COR-L47 (cell line): Measurements from ENCODE around the gene EPHB1.

Experiments
- DNase-seq: peaks from one replicate; lab custom pipeline; 2025; lab: John Stamatoyannopoulos, UW

EPHB1 gene

DNA sequence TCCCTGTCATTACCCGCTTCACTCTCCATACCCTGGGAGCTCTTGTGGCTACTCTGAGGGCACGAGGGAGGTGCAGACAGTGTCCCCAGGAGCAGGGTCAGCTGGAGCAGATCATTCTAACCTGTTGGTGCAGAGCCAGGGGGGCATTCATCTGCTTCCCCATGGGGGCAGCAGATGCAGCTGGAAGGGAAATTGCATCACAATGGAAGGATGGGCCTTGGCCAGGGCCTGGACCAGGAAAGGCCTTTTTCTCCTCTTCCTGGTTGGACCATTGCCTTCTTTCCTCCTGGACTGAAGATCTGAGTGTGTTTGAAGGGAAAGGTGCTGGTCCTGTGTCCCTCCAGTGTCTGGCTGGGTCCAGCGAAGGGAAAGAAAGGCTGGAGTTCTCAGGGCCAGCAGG is 55.7 kb downstream of the EPHB1 start:
- no peak for DNase-seq

DNA sequence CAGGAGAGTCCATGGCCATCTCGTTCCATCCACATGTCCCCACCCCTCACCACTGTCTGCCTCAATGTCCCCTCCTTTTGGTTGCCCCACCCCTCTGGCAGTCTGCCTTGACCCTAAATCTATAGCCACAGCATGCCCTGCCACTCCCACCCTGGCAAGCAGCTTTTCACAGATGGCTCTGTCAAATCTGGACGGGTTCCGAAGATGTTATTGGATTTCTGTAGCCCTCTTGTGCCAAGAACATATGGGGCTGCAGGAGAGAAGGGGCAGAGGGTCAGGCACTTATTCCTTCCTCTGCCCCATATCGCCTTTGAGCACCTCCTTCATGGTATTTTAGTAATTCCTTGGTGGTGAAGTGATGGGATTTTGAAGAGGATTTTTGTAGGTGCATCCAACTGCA is 57.1 kb downstream of the EPHB1 start:
- no peak for DNase-seq

DNA sequence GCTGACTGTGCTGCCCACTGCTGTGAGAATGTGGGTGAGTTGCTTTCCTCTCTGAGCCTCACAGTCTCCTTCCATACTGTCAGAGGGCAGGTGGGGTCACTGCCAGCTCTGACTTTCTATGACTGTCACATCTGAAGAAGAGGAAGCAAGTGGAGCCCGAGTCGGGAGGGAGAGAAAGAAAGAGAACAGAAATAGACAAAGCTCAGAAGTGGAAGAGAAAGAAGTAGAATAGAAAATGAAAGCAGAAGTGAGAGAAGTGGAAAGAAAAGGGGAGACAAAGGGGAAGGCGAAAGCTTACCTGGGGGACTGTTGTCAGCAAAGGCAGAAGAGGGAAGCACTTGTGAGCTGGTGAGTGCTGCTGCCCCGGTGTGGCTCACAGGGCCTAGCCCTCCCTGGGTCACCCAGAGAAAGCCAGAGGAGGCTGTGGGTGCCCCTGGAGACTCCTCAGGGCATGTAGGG is 57.9 kb downstream of the EPHB1 start:
- no peak for DNase-seq

DNA sequence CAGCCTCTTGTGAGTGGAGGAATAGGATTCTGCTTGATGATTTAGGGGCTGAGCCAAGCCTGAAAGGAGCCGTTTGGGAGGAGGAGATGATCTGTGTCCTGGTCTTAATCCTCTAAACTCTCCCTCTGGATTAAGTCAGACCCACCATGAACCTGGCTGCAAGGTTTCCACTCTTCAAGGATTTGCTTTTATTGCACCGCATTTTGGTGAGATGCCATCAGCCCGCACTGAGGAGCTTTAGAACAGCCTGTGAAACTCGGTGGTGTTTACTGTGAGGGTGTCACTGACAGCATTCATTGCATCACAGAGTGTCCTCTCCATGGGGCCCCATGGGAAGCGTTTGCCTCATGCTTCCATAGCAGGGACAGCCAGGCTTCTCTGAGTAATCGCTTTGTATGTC is 59.2 kb downstream of the EPHB1 start:
- DNase-seq: no peak

DNA sequence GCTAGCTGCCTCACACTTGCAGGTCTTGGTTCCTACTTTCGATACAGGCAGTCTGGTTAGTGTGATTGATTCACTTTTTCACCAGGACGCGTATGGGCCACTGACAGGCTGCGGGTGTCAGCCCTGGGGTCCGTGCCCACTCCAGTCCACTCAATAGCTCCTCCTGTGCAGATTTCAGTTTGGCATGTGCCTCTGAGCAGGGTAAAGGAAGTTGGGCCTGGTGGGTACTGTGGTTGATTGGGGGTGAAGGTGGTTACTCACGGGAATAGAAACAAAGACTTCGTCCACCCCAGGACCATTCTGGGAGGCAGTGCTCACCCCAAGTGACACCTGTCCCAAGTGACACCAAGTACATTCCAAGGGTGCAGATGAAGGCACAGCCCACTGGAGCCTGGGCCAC is 62.3 kb downstream of the EPHB1 start:
- DNase-seq: no peak

DNA sequence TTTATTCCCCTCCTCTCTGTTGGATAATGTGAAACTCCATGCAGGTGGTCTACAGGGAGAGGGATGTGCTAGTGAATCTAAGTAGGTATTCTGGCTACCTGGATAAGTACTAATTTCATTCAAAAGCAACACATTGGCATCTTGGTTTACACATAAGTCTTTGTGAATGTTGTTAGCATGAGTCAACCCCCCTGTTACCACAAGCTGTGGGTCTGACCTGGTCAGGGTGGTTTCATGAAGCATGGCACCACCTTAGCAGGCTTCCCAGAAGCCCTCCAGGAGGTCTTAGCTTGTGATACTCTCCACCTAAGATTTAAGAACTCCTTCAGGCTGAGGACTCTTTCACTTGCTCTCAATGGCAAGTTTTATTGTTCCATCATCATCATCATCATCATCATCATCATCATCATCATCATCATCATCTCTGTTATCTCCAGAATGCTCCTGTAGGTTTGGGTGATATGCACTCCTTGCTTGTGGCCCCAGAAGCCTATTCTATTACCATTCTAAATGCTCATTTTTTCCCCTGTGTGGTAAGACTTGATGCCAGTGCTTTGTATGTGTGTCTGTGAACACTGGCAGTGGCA is 62.8 kb downstream of the EPHB1 start:
- DNase-seq: no peak

DNA sequence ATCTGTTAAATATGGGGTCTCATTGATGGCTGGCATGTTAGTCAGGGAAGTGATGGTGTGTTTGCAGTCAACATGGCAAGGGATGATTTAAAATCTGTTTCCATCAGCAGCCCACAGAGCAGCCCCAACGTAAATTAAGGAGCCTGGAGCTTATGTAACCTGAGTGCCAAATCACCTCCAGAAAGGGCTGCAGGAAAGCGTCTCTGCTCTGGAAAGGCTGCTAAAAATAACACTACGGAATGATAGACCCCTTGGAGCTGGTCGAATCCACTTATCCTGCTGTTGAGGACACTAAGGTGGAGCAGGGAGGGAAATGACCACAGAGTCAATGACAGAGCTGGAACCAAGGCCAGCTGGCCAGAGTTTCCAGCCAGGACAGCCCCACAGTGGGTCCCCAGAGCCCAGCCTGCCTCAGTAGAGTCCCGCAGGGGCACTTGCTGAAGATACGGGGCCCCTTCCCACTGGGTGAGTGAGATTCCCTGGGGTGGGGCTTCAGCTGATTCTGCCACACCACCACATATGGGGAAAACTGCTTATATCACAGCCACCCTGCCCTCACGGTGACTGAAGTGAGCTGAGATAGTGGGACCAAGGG is 63.5 kb downstream of the EPHB1 start:
- no peak for DNase-seq

DNA sequence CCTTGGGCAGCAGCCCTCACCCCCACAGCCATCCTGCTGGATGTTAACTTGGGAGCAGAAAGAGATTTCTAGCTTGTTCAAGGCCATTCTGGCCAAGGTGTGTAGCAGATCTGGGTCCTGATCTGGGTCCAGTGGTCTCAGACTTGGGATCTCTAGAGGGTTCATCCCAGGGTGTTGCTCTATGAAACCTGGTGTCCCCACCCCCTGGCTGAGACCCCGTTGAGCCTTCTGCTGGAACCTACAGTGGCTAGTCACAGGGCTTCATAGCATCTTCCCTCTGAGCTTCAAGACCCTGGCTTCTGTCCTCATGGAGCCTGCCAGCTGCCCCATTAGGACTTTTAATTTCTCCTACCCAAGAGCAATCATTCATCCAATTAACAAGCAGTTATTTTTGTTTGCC is 64.3 kb downstream of the EPHB1 start:
- DNase-seq: no peak

DNA sequence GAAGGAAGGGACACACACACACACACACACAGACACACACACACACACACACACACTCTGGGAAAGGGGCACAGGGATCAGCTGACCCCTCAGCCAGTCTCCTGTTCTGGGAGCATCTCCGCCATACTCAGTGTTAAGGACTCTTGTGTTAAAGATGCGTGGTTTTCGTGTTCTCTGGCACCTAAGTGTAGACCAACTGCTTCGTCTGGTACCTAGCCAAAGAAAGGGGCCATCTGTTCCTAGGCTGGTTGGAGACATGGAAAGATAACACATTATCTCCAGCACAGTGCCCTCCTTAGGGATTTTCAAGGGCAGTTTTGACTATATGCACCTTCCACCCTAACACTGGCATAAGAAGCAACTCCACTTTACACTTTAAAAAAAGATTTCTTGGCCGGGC is 65.1 kb downstream of the EPHB1 start:
- DNase-seq: no peak

DNA sequence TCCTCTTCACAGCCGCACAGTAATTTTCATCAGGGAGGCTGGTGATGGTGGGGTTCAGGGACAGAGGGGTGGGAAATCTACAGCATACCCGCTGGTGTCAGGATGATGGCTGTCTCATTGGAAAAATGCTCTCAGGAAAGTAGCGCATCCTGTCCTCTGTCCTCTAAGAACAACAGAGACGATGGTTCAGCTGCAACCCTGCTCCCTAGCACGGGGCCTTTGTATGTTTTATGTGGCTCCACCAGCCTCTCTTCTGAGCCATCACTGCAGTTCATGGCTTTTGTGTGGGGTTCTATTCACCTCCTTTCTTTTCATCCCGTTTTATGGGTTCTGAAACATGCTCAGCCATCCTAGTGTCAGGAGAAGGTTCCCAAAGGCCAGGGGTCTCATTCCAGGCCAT is 68.9 kb downstream of the EPHB1 start:
- no peak for DNase-seq

DNA sequence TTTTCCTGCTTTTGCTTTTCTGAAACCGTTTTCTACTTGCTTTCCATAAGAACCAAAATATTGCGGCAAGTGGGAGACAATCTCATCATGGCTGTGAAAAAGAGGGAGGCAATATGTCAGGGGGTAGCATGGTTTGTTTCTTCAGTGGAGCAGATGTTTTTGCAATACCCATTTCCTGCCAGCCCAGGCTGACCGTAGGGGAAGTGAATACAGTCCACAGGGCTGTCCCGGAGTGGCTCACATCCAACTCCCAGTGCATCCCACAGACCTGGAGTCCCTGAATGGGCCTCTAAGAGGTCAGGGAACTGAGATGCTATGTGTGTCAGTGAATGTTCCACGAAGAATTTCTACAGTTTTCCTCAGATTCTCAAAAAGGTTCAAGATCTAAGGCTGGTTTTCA is 69.6 kb downstream of the EPHB1 start:
- no peak for DNase-seq

DNA sequence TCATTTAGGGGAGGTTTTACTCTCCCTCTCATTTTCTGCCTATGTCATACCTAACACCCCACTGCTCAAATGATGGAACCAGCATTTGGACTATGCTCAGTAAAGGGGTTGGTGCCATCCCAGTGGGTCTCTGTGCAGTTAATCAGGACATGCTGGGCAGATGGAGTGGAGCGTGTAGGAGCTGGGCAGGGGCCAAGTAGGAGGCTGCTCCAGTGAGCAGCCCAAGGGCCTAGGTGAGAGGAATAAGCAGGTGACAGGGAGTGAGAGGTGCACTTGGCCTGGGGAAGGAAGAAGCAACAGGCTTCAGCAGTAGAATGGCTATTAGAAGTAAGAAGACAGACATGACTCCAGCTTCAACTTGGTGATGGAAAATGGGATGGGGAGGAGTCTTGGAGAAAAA is 72.2 kb downstream of the EPHB1 start:
- DNase-seq: no peak

DNA sequence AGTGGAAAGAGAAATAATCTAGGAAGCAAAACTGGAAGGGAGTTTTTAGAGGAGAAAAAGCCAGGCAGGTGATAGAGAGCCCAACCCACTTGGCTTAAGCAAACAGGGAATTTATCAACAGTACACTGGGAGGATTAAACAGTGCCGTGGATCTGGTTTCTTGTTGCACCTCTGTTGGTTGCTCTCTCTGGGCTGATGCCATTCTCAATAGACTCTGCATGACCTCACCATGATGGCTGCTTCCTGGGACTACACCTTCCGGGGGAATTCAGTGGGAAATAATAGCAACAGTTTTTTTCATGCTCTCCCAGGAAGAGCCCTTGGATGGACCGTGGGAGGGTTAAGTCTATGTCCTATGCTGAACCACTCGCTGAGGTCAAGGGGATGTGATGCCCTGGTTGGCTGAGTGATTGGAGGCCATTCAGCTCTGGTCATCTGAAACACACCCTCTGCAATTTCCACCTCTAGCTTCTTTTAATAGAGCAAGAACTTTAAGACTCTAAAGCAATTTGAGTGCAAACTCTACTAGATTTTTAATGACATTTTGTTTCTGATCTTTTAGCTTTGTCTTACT is 74.2 kb downstream of the EPHB1 start:
- DNase-seq: peak; percentile 40

DNA sequence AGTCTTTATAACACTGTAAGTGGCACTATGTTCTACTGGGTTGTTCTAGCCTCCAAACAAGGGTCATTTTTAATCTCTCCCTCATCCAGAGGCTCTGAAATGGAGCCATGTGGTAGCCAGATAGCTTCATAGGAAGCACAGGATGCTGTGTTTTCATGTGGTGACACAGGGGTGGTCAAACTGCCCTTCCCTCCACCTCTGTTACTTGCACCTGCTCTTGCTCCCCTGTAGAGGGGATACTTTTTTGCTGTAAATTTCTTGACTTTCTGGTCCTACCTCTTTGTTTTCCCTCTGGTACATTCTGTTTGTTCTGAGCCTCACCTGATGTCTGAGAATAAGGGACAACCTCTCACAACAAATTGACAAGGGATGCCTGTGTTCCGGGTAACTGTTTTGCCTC is 76.8 kb downstream of the EPHB1 start:
- no peak for DNase-seq

DNA sequence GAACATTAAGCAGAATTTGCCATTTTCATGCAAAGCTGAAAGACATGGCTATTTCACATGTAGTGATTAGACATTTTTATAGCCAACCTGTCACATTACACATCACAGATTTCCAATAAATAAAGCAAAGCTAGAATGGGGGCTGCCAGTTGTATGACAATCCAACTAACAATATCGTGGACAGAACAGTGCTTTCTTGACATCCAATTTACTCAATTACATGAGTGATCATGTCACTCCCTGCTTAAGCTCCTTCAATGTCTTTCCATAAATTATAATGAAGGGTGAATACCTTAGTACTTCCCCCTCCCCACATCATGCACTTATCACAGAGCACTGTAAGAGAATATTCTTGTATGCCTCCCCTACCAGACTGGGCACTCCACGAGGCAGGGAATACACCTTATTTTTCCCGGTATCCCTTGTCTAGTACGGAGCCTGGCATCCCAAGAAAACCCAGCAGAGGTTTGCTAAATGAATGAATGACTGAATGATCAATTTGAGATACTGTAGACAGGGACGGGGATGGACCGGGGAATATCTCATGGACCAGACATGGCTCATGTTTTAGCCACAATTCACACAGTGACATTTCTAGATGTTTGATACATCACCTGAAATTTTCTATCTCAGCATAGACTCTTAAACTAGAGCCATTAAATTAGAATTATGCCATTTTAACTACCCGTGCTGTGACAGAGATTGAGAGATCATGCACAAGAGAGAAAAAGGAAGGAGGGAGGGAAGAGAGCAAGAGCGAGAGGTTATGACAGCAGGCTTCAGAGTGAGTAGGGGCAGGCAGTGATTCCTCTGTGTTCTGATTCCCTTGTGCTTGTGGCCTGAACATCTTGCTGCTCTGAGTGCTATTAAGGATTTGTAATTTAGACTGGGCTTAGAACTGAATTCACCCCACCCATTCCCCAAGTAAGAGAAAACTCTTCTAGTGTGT is 77.7 kb downstream of the EPHB1 start:
- DNase-seq: no peak

DNA sequence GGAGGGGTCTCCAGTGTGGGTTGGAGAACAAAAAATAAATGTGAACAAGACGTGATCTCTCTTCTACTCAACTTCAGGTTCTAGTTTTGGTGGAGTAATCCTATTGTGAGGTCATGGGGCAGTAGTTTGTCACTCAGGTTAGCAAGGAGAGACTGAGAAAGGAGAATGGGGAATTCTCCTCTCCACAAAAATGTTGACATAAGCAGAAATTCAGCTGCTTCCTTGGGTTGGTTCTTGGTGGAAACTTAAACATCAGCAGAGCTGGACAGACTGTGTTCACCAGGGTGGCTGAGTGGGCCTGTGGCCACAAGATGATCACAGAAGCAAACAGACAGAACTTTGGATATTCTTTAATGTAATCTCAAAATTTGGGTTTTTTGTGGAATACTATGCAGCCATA is 78.7 kb downstream of the EPHB1 start:
- no peak for DNase-seq

DNA sequence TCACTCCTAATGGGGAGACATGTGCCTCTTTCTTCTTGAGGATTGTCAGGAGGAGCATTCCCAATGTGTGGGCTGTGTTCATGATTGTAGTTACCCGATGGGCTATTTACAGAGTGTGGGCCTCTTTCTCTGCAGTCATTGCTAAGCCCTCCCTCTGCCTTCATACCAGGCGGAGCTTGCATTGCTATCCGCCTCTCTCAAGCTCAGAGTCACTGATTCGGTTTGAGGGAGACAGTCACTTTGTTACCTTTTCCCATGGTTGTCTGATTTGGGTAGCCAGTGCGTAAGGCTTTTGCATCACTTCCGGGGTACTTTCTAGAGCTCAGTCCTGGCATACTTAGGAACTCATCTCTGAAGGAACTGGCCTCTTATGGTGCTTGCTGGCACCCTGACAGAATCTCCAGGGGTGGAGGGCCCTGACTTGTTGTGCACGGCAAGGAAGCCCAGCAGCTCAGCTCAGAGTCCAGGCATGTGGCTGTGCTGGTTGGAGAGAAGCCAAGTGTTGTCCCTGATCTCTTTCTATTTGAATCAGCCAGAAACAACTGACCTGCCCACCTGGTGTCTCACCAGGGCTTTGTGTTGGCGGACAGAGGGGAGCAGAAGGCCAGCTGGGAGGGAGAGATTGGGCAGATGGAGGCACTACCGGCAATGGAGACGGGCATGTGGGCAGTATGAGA is 79.8 kb downstream of the EPHB1 start:
- peak; percentile 88 for DNase-seq

DNA sequence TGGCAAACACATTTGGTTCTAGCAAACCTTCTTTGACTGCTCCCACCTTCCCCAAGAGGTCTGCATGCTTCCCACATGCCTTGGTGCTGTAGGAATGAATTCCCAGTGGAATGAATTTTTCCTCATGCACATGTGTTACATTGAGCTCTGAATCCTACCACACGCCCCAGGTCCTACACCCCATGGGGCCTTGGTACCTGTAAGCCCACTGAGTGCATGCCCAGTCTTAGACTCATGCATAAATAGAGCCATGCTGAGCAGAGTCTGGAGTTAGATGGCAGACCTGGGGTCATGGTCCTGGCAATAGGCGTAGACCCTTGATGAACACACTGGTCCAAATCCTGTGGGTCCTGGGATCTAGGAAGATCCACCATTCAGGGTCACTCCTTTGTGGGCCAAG is 81.8 kb downstream of the EPHB1 start:
- no peak for DNase-seq

DNA sequence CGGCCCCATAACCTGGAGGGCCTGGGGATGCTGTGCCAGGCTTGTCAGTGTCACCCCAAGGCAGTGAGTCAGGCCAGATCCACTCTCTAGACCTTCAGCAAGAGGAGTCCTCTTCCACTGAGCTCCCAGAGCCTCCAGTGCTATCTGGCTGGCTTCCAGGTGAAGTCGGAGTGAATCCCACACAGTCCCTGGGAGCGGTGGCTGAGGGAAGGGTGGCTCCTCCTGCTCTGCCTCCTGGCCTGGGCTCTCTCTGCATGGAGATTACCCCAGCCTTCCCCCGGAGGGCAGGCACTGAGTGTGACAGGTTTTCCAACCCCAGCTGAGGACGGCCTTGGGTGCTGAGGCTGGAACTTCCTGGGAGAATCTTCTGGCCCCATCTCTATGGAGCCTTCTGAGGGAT is 82.7 kb downstream of the EPHB1 start:
- no peak for DNase-seq

DNA sequence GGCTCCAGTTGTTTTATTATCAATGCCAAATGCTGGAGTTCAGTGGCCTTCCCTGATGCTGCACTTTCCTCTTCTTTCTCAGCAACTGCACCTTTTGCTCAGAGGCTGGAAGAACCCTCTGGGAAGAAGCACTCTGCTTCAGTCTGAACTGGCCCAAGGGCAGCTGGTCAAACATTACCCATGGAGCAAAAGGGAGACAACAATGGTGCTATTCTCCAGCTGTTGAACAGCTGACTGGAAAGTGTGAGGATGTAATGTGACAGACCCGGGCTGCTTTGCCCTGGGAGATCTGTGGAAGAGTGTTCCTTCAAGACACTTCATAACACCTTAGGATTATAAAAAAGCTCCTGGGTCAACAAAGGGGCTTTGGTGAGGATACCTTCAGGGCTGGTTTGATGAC is 84.9 kb downstream of the EPHB1 start:
- DNase-seq: peak; percentile 67

DNA sequence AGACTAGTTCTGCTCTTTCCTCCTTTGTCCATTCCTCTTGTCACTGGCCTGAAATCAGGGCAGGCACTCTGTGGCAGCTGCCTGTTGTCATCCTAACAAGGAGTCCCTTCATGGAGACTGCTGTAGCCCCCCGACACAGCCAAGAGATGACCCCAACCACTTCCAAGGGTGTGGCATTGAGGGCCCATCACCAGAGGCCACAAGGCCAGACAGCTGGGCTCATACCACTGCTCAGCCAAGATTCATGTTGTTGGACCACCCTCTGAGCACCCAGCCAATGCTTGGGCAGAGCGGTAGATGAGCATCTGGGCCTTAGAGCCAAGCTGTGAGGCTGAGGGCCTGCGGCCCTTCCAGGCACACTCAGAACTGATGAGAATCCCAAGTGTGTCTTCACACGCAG is 85.4 kb downstream of the EPHB1 start:
- no peak for DNase-seq

DNA sequence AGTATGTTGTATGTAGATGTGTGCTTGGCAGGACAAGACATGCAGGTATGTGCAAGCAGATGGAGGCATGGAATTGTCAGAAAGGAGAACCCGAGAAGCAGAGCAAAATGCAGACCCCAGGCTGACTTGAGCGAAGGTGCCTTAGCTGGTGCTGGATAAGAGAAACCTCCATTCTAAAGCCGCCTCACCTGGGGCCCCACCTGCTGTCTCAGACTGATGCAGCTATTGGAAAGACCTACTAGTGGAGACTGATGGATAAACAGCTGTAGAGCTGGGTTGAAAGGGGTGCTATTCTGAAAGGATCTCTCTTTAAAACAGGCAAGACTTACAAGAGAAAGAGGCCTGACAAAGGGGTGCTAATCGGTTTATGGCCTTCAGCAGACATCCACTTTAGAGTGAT is 86.2 kb downstream of the EPHB1 start:
- DNase-seq: no peak
